Measurements from ENCODE around the gene EBF3.

EBF3 gene

GRCh38 chr10:129887986-129888783 is 75.9 kb downstream of the EBF3 start:
- DNase-seq, result no peak

GRCh38 chr10:129887381-129887905 is 76.6 kb downstream of the EBF3 start:
- no peak for DNase-seq

- DNase-seq, result no peak
Measured at GRCh38 chr10:129886263-129886662, 77.8 kb downstream of the EBF3 start.

GRCh38 chr10:129885526-129885925 is 78.5 kb downstream of the EBF3 start:
- DNase-seq, result no peak

GRCh38 chr10:129884398-129885078 is 79.5 kb downstream of the EBF3 start:
- DNase-seq, result no peak

GRCh38 chr10:129883626-129884397 is 80.3 kb downstream of the EBF3 start:
- no peak for DNase-seq

GRCh38 chr10:129883029-129883428 is 81.0 kb downstream of the EBF3 start:
- no peak for DNase-seq

- DNase-seq, result no peak
Measured at GRCh38 chr10:129882291-129883010, 81.6 kb downstream of the EBF3 start.

GRCh38 chr10:129881641-129882040 is 82.4 kb downstream of the EBF3 start:
- no peak for DNase-seq

GRCh38 chr10:129880191-129880870 is 83.7 kb downstream of the EBF3 start:
- no peak for DNase-seq

GRCh38 chr10:129879655-129880054 is 84.4 kb downstream of the EBF3 start:
- DNase-seq, result no peak

GRCh38 chr10:129878835-129879234 is 85.2 kb downstream of the EBF3 start:
- DNase-seq, result no peak

- DNase-seq, result peak; percentile 42
Measured at GRCh38 chr10:129877773-129878371, 86.2 kb downstream of the EBF3 start.

- DNase-seq, result no peak
Measured at GRCh38 chr10:129876838-129877237, 87.2 kb downstream of the EBF3 start.

GRCh38 chr10:129875993-129876726 is 87.9 kb downstream of the EBF3 start:
- no peak for DNase-seq

- DNase-seq, result no peak
Measured at GRCh38 chr10:129873351-129873750, 90.7 kb downstream of the EBF3 start.

GRCh38 chr10:129871966-129872365 is 92.1 kb downstream of the EBF3 start:
- DNase-seq, result no peak

GRCh38 chr10:129870961-129871621 is 93.0 kb downstream of the EBF3 start:
- no peak for DNase-seq

- no peak for DNase-seq
Measured at GRCh38 chr10:129870474-129870757, 93.7 kb downstream of the EBF3 start.

Measured in CD4-positive, alpha-beta T cell treated with Interleukin-17A for 1 hour (primary cell).